ENCODE data around the gene SERPINB10.

The SERPINB10 gene

GRCh38 chr18:63871836-63872235 is 35.9 kb upstream of the SERPINB10 start:
- Histone ChIP-seq H2AFZ (ENCODE audit: low read depth, low read length) (no peak overlapping the region), H3K79me1 (replicated peaks; ENCODE audit: low read length, poor library complexity, severe bottlenecking) (no peaks in the 10 kb centered on the region), H3K9ac (ENCODE audit: low read length) (no peak overlapping the region), H4K91ac (ENCODE audit: low read length) (no peak overlapping the region), H2BK5ac (ENCODE audit: low read depth, low read length, poor library complexity, severe bottlenecking) (no peak overlapping the region), H2BK12ac (ENCODE audit: low read length in 2 of 2) (no peak overlapping the region), H3K27me3 (ENCODE audit: control insufficient read depth in 1 of 2, insufficient read depth in 1 of 2, low read length in 2 of 2) (no peaks in the 10 kb centered on the region), H3K18ac (ENCODE audit: low read depth in 1 of 2, low read length in 2 of 2) (no peak overlapping the region), H2BK120ac (ENCODE audit: low read depth, low read length) (no peak overlapping the region), H3K9me3 (ENCODE audit: control insufficient read depth, low read length) (no peaks in the 10 kb centered on the region), H2BK15ac (ENCODE audit: low read depth, poor library complexity, severe bottlenecking) (no peak overlapping the region), H3K4me2 (ENCODE audit: low read length, poor library complexity, severe bottlenecking) (no peak overlapping the region), H3K14ac (ENCODE audit: low read length in 2 of 2) (no peak overlapping the region), H2AK5ac (ENCODE audit: low read length, severe bottlenecking) (no peak overlapping the region), H3K4ac (ENCODE audit: low read depth in 1 of 2, low read length in 2 of 2) (no peak overlapping the region), H3K23ac (ENCODE audit: low read length in 2 of 2) (no peak overlapping the region), H3K4me3 (ENCODE audit: insufficient read depth in 1 of 2, low read depth in 1 of 2, low read length in 2 of 2) (no peak overlapping the region), H4K8ac (ENCODE audit: low read length) (no peak overlapping the region), H3K4me1 (ENCODE audit: control insufficient read depth, insufficient read depth, low read depth, low read length) (no peaks in the 10 kb centered on the region), H3K36me3 (ENCODE audit: control insufficient read depth in 1 of 2, insufficient read depth in 2 of 2, low read depth in 1 of 2, low read length in 2 of 2) (no peaks in the 10 kb centered on the region), H3K27ac (ENCODE audit: low read length, poor library complexity, severe bottlenecking) (no peak overlapping the region)
- WGBS, result 90% methylated on average over 1 of the region's 1 CpG
- DNase-seq, result no peak

GRCh38 chr18:63872586-63872985 is 35.2 kb upstream of the SERPINB10 start:
- Histone ChIP-seq H2BK120ac (ENCODE audit: low read depth, low read length) (peak overlapping the region; percentile 34), H2AFZ (ENCODE audit: low read depth, low read length) (no peak overlapping the region), H3K23ac (ENCODE audit: low read length in 2 of 2) (no peak overlapping the region), H3K27ac (ENCODE audit: low read length, poor library complexity, severe bottlenecking) (no peak overlapping the region), H3K9me3 (ENCODE audit: control insufficient read depth, low read length) (no peaks in the 10 kb centered on the region), H3K18ac (ENCODE audit: low read depth in 1 of 2, low read length in 2 of 2) (no peak overlapping the region), H3K79me1 (replicated peaks; ENCODE audit: low read length, poor library complexity, severe bottlenecking) (no peaks in the 10 kb centered on the region), H3K4ac (ENCODE audit: low read depth in 1 of 2, low read length in 2 of 2) (no peak overlapping the region), H2AK5ac (ENCODE audit: low read length, severe bottlenecking) (no peak overlapping the region), H2BK12ac (ENCODE audit: low read length in 2 of 2) (no peak overlapping the region), H3K4me2 (ENCODE audit: low read length, poor library complexity, severe bottlenecking) (no peak overlapping the region), H3K14ac (ENCODE audit: low read length in 2 of 2) (no peak overlapping the region), H4K91ac (ENCODE audit: low read length) (no peak overlapping the region), H4K8ac (ENCODE audit: low read length) (no peak overlapping the region), H3K4me1 (ENCODE audit: control insufficient read depth, insufficient read depth, low read depth, low read length) (no peaks in the 10 kb centered on the region), H3K36me3 (ENCODE audit: control insufficient read depth in 1 of 2, insufficient read depth in 2 of 2, low read depth in 1 of 2, low read length in 2 of 2) (no peaks in the 10 kb centered on the region), H2BK5ac (ENCODE audit: low read depth, low read length, poor library complexity, severe bottlenecking) (no peak overlapping the region), H3K9ac (ENCODE audit: low read length) (no peak overlapping the region), H3K4me3 (ENCODE audit: insufficient read depth in 1 of 2, low read depth in 1 of 2, low read length in 2 of 2) (no peak overlapping the region), H2BK15ac (ENCODE audit: low read depth, poor library complexity, severe bottlenecking) (no peak overlapping the region), H3K27me3 (ENCODE audit: control insufficient read depth in 1 of 2, insufficient read depth in 1 of 2, low read length in 2 of 2) (no peaks in the 10 kb centered on the region)
- no peak for DNase-seq

- Histone ChIP-seq H3K9me3 (ENCODE audit: control insufficient read depth, low read length) (no peaks in the 10 kb centered on the region), H3K4me3 (ENCODE audit: insufficient read depth in 1 of 2, low read depth in 1 of 2, low read length in 2 of 2) (no peak overlapping the region)
- peak; percentile 47 for DNase-seq
These were observed 29.4 kb upstream of the SERPINB10 start for GRCh38 chr18:63878343-63878742.

GRCh38 chr18:63878925-63879324 is 28.8 kb upstream of the SERPINB10 start:
- no peak overlapping the region for H2AFZ ChIP-seq (ENCODE audit: low read depth, low read length)

More at GRCh38 chr18:63878343-63878742, 29.4 kb upstream of the SERPINB10 start:
- Histone ChIP-seq H2BK12ac (ENCODE audit: low read length in 2 of 2) (no peak overlapping the region), H3K14ac (ENCODE audit: low read length in 2 of 2) (no peak overlapping the region), H2BK120ac (ENCODE audit: low read depth, low read length) (no peak overlapping the region), H2AFZ (ENCODE audit: low read depth, low read length) (no peak overlapping the region), H2AK5ac (ENCODE audit: low read length, severe bottlenecking) (no peak overlapping the region), H3K79me1 (replicated peaks; ENCODE audit: low read length, poor library complexity, severe bottlenecking) (no peaks in the 10 kb centered on the region), H3K18ac (ENCODE audit: low read depth in 1 of 2, low read length in 2 of 2) (no peak overlapping the region), H3K23ac (ENCODE audit: low read length in 2 of 2) (no peak overlapping the region), H3K4me1 (ENCODE audit: control insufficient read depth, insufficient read depth, low read depth, low read length) (peaks cover 2% of the 10 kb centered on the region), H3K27ac (ENCODE audit: low read length, poor library complexity, severe bottlenecking) (no peak overlapping the region), H3K27me3 (ENCODE audit: control insufficient read depth in 1 of 2, insufficient read depth in 1 of 2, low read length in 2 of 2) (no peaks in the 10 kb centered on the region), H3K4me2 (ENCODE audit: low read length, poor library complexity, severe bottlenecking) (no peak overlapping the region), H4K8ac (ENCODE audit: low read length) (no peak overlapping the region), H2BK15ac (ENCODE audit: low read depth, poor library complexity, severe bottlenecking) (no peak overlapping the region), H4K91ac (ENCODE audit: low read length) (no peak overlapping the region), H3K36me3 (ENCODE audit: control insufficient read depth in 1 of 2, insufficient read depth in 2 of 2, low read depth in 1 of 2, low read length in 2 of 2) (no peaks in the 10 kb centered on the region), H3K9ac (ENCODE audit: low read length) (peak overlapping the region; percentile 26), H3K4ac (ENCODE audit: low read depth in 1 of 2, low read length in 2 of 2) (no peak overlapping the region), H2BK5ac (ENCODE audit: low read depth, low read length, poor library complexity, severe bottlenecking) (no peak overlapping the region)
- 80% methylated on average over 3 of the region's 3 CpGs for WGBS

More at GRCh38 chr18:63878925-63879324, 28.8 kb upstream of the SERPINB10 start:
- Histone ChIP-seq H4K91ac (ENCODE audit: low read length) (no peak overlapping the region), H3K18ac (ENCODE audit: low read depth in 1 of 2, low read length in 2 of 2) (no peak overlapping the region), H3K4me3 (ENCODE audit: insufficient read depth in 1 of 2, low read depth in 1 of 2, low read length in 2 of 2) (no peak overlapping the region), H3K9me3 (ENCODE audit: control insufficient read depth, low read length) (no peaks in the 10 kb centered on the region), H3K9ac (ENCODE audit: low read length) (peak overlapping the region; percentile 26), H3K27ac (ENCODE audit: low read length, poor library complexity, severe bottlenecking) (no peak overlapping the region), H3K79me1 (replicated peaks; ENCODE audit: low read length, poor library complexity, severe bottlenecking) (no peaks in the 10 kb centered on the region), H3K36me3 (ENCODE audit: control insufficient read depth in 1 of 2, insufficient read depth in 2 of 2, low read depth in 1 of 2, low read length in 2 of 2) (no peaks in the 10 kb centered on the region), H3K4ac (ENCODE audit: low read depth in 1 of 2, low read length in 2 of 2) (no peak overlapping the region), H2BK12ac (ENCODE audit: low read length in 2 of 2) (no peak overlapping the region), H2BK15ac (ENCODE audit: low read depth, poor library complexity, severe bottlenecking) (no peak overlapping the region), H4K8ac (ENCODE audit: low read length) (no peak overlapping the region), H2BK5ac (ENCODE audit: low read depth, low read length, poor library complexity, severe bottlenecking) (no peak overlapping the region), H3K14ac (ENCODE audit: low read length in 2 of 2) (no peak overlapping the region), H3K27me3 (ENCODE audit: control insufficient read depth in 1 of 2, insufficient read depth in 1 of 2, low read length in 2 of 2) (no peaks in the 10 kb centered on the region), H3K23ac (ENCODE audit: low read length in 2 of 2) (no peak overlapping the region), H3K4me2 (ENCODE audit: low read length, poor library complexity, severe bottlenecking) (no peak overlapping the region), H2AK5ac (ENCODE audit: low read length, severe bottlenecking) (no peak overlapping the region), H3K4me1 (ENCODE audit: control insufficient read depth, insufficient read depth, low read depth, low read length) (peaks cover 2% of the 10 kb centered on the region), H2BK120ac (ENCODE audit: low read depth, low read length) (no peak overlapping the region)
- no peak for DNase-seq
- 82% methylated on average over 3 of the region's 4 CpGs for WGBS
